GM15510 (cell line): ENCODE measurements around the gene DDTL.
"Not testable (repeated sequence)": the region's sequence is repeated elsewhere in the genome, so short reads cannot be mapped to it uniquely, and the experiment has no call there.

Experiments
- POLR2A ChIP-seq: IDR thresholded peaks from 3 replicates; pipeline ENCODE4 v1.6.1; 2011; ENCODE audit warnings: borderline replicate concordance; ENCODE audit not compliant: insufficient read length; ENCODE audit errors: extremely low read depth

The DDTL gene

DNA sequence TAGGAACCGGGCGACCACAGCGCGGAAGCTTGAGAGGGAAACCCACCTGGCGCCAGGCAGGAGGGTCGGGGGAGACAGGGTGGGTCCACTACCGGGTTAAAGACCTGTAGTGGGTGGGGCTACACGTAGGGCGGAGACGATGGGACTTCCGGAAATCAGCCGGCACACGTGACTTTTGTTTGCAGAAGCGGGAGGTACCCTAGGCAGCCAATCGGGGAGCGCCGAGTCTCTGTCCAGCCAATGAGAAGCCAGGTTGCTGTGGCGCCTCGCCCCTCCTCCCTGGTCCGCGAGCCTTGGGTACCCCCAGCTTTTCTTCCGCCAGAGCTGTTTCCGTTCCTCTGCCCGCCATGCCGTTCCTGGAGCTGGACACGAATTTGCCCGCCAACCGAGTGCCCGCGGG is at the start of gene DDTL:
Gene DDTL (plus strand): TSS at position 321 of the 400 bp plus-strand sequence. CDS start 27 bp downstream, at position 348.
- TF ChIP-seq POLR2A = not testable (repeated sequence)

- TF ChIP-seq POLR2A = no peak
Measured at GRCh38 chr22:23922921-23923320, 43.8 kb upstream of the DDTL start.

DNA sequence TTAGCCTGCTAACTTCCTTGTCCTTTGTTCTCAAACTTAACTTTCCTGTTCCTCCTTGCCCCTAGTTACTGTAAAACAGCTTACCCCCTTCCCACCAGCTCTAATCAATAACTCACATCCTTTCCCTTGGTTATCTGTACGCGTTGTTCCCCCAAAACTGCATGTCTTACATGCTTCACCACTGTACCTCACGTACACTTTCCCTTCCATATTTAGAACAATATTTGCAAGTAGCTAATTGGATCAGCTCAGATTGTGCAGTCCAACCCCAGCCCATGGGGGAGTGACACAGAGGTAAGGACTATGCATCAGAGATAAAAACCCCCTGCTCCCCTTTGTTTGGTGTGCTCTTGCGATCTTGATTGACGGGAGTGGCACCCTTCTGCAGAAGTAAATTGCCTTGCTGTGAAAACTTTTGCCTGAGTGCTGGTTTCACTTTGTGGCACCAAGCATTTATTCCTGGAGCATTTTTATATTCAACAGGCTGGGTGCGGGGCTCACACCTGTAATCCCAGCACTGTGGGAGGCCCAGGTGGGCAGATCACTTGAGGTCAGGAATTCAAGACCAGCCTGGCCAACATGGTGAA is 41.6 kb upstream of the DDTL start:
- no peak for TF ChIP-seq POLR2A

- TF ChIP-seq POLR2A = no peak
Measured at GRCh38 chr22:23926561-23926960, 40.1 kb upstream of the DDTL start.

DNA sequence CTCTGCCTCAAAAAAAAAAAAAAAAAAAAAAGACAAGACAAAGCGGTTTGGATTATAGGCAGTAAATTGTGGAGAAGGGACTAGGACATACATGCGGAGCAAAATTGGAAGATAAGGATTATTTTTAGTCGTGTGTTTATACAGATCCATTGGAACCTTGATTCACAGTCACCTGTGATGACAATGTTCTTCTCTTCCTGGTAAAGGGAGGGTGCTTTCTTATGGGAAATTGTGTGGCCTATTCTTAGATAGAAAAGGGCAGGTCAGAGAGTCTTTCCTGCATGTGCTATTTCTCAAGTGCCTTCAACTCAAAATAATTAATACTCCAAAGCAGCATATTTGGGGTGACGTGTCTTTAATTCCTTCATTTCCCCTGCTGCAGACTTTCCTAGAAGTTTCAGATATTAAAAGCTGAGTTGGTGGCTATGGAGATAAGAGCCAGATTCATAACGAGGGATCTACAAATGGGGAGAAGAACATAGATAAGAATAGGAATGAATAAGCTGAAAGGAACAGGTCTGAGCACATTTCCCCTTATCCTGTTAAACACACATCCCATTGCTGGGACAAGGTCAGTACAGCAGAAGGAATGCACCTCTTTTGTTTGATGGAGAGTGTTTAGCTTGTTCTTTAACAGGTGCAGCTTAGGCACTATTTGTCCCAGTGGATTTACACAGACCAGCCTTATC is 28.2 kb upstream of the DDTL start:
- TF ChIP-seq POLR2A = no peak

GRCh38 chr22:23939017-23939357 is 27.7 kb upstream of the DDTL start:
- TF ChIP-seq POLR2A = no peak

DNA sequence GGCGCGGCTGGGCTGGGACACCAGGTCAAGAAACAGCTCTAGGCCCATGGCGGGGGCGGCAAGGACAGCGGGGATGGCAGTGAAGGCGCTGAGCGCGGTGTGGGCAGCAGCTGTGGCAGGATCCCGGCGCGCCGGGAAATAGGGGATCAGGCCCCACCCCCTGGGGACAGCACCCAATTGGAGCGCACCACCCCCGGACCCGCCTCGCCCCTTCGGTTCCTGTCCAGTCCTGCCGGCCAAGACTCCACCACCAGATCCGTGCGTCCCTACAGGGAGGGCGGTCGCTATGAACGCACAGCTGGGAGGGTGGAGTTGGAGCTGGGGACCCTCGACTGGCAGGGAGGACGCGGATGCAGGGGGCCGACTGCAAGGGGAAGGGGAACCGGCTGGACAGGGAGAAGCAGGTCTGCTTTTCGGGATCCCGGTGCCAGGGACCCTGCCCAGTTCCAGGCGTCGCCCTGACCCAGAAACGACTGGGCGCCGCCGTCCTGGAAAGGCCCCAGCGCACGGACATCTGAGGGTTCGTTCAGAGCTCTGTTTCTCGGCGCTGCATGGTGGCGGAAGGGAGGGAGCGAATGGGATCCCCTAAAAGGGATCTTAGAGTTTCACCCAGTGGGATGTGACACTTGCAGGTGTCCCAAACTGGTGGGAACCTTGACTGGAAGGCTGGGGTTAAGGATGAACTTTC is 5.5 kb upstream of the DDTL start, which contains the start of gene GSTT2B:
Gene GSTT2B (minus strand): TSS at position 112 of the 688 bp plus-strand sequence. CDS start 64 bp downstream, at position 48.
- not testable (repeated sequence) for TF ChIP-seq POLR2A

GRCh38 chr22:23969071-23969470 is 2.4 kb downstream of the DDTL start:
- TF ChIP-seq POLR2A = no peak

DNA sequence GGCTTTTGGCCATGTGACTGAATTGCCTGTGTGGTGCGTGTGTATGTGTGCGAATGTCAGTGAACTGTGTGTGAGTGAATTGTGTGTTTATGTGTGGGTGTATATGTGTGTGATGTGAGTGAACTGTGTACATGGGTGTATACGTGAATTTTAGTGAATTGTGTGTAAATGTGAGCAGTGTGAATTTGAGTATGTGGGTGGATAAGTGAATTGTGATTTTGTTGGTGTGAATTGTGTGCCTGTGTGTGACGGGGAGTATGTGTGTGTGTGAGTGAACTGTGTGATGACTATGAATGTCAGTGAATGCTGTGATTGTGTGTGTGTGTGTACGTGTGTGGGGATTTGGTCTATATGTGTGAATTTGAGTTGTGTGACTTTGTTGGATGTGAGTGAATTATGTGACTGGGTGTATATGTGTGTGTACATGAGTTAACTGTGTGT is 3.5 kb downstream of the DDTL start:
- no peak for TF ChIP-seq POLR2A

- no peak for TF ChIP-seq POLR2A
Measured at GRCh38 chr22:23970816-23971486, 4.3 kb downstream of the DDTL start.

DNA sequence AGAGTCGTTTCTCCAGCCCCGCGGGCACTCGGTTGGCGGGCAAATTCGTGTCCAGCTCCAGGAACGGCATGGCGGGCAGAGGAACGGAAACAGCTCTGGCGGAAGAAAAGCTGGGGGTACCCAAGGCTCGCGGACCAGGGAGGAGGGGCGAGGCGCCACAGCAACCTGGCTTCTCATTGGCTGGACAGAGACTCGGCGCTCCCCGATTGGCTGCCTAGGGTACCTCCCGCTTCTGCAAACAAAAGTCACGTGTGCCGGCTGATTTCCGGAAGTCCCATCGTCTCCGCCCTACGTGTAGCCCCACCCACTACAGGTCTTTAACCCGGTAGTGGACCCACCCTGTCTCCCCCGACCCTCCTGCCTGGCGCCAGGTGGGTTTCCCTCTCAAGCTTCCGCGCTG is 7.7 kb downstream of the DDTL start, which contains the start of gene DDT:
Gene DDT (minus strand): TSS at position 97 of the 400 bp plus-strand sequence. CDS start 27 bp downstream, at position 70.
- not testable (repeated sequence) for TF ChIP-seq POLR2A

DNA sequence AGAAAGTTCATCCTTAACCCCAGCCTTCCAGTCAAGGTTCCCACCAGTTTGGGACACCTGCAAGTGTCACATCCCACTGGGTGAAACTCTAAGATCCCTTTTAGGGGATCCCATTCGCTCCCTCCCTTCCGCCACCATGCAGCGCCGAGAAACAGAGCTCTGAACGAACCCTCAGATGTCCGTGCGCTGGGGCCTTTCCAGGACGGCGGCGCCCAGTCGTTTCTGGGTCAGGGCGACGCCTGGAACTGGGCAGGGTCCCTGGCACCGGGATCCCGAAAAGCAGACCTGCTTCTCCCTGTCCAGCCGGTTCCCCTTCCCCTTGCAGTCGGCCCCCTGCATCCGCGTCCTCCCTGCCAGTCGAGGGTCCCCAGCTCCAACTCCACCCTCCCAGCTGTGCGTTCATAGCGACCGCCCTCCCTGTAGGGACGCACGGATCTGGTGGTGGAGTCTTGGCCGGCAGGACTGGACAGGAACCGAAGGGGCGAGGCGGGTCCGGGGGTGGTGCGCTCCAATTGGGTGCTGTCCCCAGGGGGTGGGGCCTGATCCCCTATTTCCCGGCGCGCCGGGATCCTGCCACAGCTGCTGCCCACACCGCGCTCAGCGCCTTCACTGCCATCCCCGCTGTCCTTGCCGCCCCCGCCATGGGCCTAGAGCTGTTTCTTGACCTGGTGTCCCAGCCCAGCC is 13.0 kb downstream of the DDTL start, which contains the start of gene GSTT2:
Gene GSTT2 (plus strand): TSS at position 578 of the 684 bp plus-strand sequence.
- TF ChIP-seq POLR2A = not testable (repeated sequence)

- TF ChIP-seq POLR2A = no peak
Measured at GRCh38 chr22:23984430-23984829, 17.7 kb downstream of the DDTL start.

DNA sequence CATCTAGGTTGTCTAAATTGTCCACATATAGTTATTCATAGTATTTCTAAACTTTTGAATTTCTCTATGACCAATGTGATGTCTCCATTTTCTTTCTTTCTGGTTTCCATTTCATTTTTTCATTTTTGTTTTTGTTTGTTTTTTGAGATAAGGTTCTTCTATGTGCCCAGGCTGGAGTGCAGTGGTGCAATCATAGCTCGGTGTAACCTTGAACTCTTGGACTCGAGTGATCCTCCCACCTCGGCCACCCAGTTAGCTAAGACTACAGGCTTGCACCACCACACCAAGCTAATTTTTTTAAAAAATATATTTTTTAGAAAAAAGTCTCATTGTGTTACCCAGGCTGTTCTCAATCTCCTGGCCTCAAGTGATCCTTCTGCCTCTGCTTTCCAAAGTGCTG is 30.4 kb downstream of the DDTL start:
- no peak for TF ChIP-seq POLR2A

DNA sequence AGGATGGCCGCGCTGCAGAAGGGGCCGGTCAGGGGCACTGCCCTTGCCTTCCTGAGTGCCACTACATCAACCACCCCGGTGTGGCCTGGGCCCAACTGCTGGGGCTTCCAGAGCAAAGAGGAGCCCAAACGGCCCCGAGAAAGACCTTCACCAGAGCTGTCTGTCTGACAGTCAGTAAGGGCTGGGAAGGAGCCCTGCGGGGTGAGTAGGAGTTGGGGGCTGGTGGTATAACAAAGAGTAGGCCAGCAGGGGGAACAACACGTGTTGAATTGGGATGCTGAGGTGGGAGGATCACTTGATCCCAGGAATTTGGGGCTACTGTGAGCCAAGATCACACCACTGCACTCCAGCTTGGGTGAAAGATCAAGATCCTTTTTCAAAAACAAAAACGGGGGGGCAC is 34.6 kb downstream of the DDTL start:
- TF ChIP-seq POLR2A = no peak

- no peak for TF ChIP-seq POLR2A
Measured at GRCh38 chr22:24002272-24002671, 35.6 kb downstream of the DDTL start.
